GM12878 (cell line): ENCODE data around the gene COX4I2. TPM values are rescaled to one million over a fixed set of nuclear protein-coding genes. Genes with fewer than 3 reads are reported as not detected.

Source experiments
- ATAC-seq: fragments of 200-7000 bp; cut with Tn5 transposase; 3 replicates; pipeline ENCODE4 v1.9.1; 2020; ENCODE audit warnings: mild to moderate bottlenecking, moderate library complexity
- BruUV-seq: library from RNA; stranded (reverse); fragments of 400-500 nt; replicated peaks from 2 replicates; lab custom pipeline; 2021; lab: Mats Ljungman, UMichigan
- CTCF ChIA-PET: fragments of 300-600 bp; sonication (Branson Sonifier 250); formaldehyde crosslinking; extraction: SDS; loops from one replicate; lab custom pipeline; 2021; ENCODE audit warnings: inconsistent platforms; lab: Yijun Ruan, JAX
- POLR2A ChIA-PET: fragments of 350-600 bp; formaldehyde crosslinking; extraction: SDS; loops from one replicate; lab custom pipeline; 2021; ENCODE audit warnings: inconsistent platforms; lab: Charles Lee
- RAD21 ChIA-PET: fragments of 300-600 bp; sonication (Branson Sonifier 250); formaldehyde crosslinking; loops from one replicate; lab custom pipeline; 2023; ENCODE audit warnings: antibody characterized with exemption; ENCODE audit not compliant: unreplicated experiment; lab: Charles Lee
- SMC1A ChIA-PET: fragments of 300-600 bp; sonication (Branson Sonifier 250); formaldehyde crosslinking; loops from one replicate; lab custom pipeline; 2023; ENCODE audit not compliant: unreplicated experiment, uncharacterized antibody; lab: Charles Lee
- DNase-seq: peaks from one replicate; pipeline ENCODE4 v3.0.0-alpha.2; 2011; ENCODE audit warnings: low read depth, low spot score
- FAIRE-seq: peaks from 3 replicates; lab custom pipeline; 2011; peaks lifted over from hg19 to GRCh38; lab: Jason Lieb, UNC
- H2AFZ ChIP-seq: 2 replicates; pipeline ENCODE4 v1.6.0; 2011; ENCODE audit warnings: low read depth, low read length, control low read depth; ENCODE audit not compliant: control insufficient read depth
- H3K27ac ChIP-seq: 2 replicates; pipeline ENCODE4 v1.5.1; 2011; ENCODE audit warnings: control low read depth; ENCODE audit not compliant: control insufficient read depth, insufficient read depth
- H3K27me3 ChIP-seq, 2 experiments: replicated peaks in 1 of 2; 2 replicates each; pipeline versions ENCODE4 v1.6.0 to v1.6.1; 2011; ENCODE audit warnings: low read length in 1 of 2; ENCODE audit not compliant: control insufficient read depth in 2 of 2, insufficient read depth in 2 of 2
- H3K36me3 ChIP-seq, 2 experiments: 2 replicates each; pipeline ENCODE4 v1.5.1; 2011; ENCODE audit warnings: low read length in 1 of 2; ENCODE audit not compliant: control insufficient read depth in 2 of 2, insufficient read depth in 2 of 2
- H3K4me1 ChIP-seq: 2 replicates; pipeline ENCODE4 v1.6.1; 2011; ENCODE audit warnings: mild to moderate bottlenecking, low read length, moderate library complexity, mixed read lengths; ENCODE audit not compliant: control insufficient read depth, insufficient read depth
- H3K4me2 ChIP-seq: 2 replicates; pipeline ENCODE4 v1.6.0; 2011; ENCODE audit warnings: control low read depth; ENCODE audit not compliant: control insufficient read depth, insufficient read depth
- H3K4me3 ChIP-seq: fragments of 200-600 bp; sonication (generic); 2 replicates; pipeline ENCODE4 v1.5.1; 2016
- H3K79me2 ChIP-seq: 2 replicates; pipeline ENCODE4 v1.6.0; 2011; ENCODE audit warnings: low read length; ENCODE audit not compliant: control insufficient read depth, insufficient read depth
- H3K9ac ChIP-seq: 2 replicates; pipeline ENCODE4 v1.8.0; 2011; ENCODE audit warnings: low read length, control low read depth, mixed read lengths; ENCODE audit not compliant: control insufficient read depth, insufficient read depth
- H3K9me3 ChIP-seq: replicated peaks from 3 replicates; pipeline ENCODE4 v1.5.1; 2011; ENCODE audit warnings: mild to moderate bottlenecking, low read length; ENCODE audit not compliant: control insufficient read depth, insufficient read depth
- H4K20me1 ChIP-seq: 2 replicates; pipeline ENCODE4 v1.6.0; 2011; ENCODE audit not compliant: control insufficient read depth, insufficient read depth
- NR2F1 ChIP-seq: fragments of 450-650 bp; conservative IDR thresholded peaks from 2 replicates; pipeline ENCODE4 v1.6.1; 2017; ENCODE audit warnings: mild to moderate bottlenecking
- ZNF217 ChIP-seq: fragments of 450-650 bp; IDR thresholded peaks from 2 replicates; pipeline ENCODE4 v1.6.1; 2017; ENCODE audit warnings: antibody characterized with exemption, mild to moderate bottlenecking
- ZNF687 ChIP-seq: fragments of 450-650 bp; IDR thresholded peaks from 2 replicates; pipeline ENCODE4 v1.6.1; 2017; ENCODE audit warnings: mild to moderate bottlenecking, moderate library complexity
- WGBS: methylation state at CpG from one replicate; pipeline ENCODE4 v1.1.6; 2016; ENCODE audit warnings: low lambda C conversion rate; ENCODE audit not compliant: insufficient replicate concordance, insufficient coverage; ENCODE audit errors: missing lambda C conversion rate; 5-methylcytosine and 5-hydroxymethylcytosine counted together
- in situ Hi-C: fragments of 300-500 bp; cut with MboI; formaldehyde crosslinking; loops from 9 replicates; pipeline ENCODE4 v1.14.3; 2018; ENCODE audit warnings: mixed read lengths
- intact Hi-C: fragments of 100-400 bp; cut with micrococcal nuclease; formaldehyde crosslinking; loops from one replicate; pipeline ENCODE4 v1.14.2; 2022; ENCODE audit not compliant: unreplicated experiment
- polyA plus RNA-seq, 11 experiments: library from polyadenylated mRNA; depleted of rRNA in 4 of 11; unstranded in 6 of 11; stranded (reverse) in 5 of 11; fragments of >200 nt; fragmentation: Nextera tagmentation in 4 of 11; fragmentation: Illumina TruSeq in 1 of 11; extraction: Ambion mirVana in 4 of 11; extraction: Trizol in 1 of 11; gene quantifications; 1 replicate in 1 of 11; 2 replicates in 10 of 11; pipeline versions ENCODE4 v1.2.1 to v1.2.3, GENCODE V29; 2011 to 2016; ENCODE audit warnings: inconsistent platforms in 2 of 11, missing spikeins in 2 of 11, low read depth in 1 of 11
- total RNA-seq, 4 experiments: library from RNA; depleted of rRNA in 3 of 4; stranded (reverse); fragments of >200 nt in 3 of 4; fragmentation: Illumina TruSeq in 1 of 4; extraction: Trizol in 1 of 4; gene quantifications; 2 replicates each; pipeline versions ENCODE4 v1.2.1 to v1.2.3, GENCODE V29; 2013 to 2021

COX4I2 gene
- total and polyA plus RNA-seq, 10 of the 15 experiments (the other 5 are each of a cell fraction or from before 2014, with no cell fraction given) = not detected

DNA sequence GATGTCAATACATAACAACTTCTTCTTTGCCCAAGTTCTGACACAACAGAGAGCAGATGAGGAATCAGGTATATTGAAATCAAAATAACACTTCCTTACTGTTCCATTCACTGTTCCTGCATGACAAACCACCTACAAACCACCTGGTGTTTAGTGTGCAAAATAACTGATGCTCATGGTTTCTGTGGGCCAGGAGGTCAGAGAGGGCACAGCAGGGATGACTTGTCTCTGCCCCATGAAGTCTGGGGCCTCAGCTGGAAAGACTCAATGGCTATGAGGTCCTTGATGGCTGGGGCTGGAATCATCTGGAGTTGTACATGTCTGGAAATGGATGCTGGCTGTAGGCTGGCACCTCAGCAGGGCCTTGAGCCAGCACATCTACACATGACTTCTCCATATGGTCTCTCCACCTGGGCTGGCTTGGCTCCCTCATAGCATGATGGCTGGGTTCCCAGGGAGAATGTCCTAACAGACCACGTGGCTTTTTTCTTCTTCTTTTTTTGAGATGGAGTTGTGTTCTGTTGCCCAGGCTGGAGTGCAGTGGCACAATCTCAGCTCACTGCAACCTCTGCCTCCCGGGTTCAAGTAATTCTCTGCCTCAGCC is 7.4 kb upstream of the COX4I2 start:
- H3K9me3 ChIP-seq = no peaks in the 10 kb centered on the region
- peak; percentile 64 for ATAC-seq
- intact Hi-C loops = no loop called here
- no peak overlapping the region for H3K4me2 ChIP-seq
- no peaks in the 10 kb centered on the region for H3K36me3 ChIP-seq
- ChIA-PET CTCF (interaction anchor here (0.6 to 2.5 kb wide), 2 partner anchors 93 to 216 kb away, joined by 5 to 11 read pairs; no protein-coding TSS in a partner anchor), POLR2A (interaction anchor here (0.7 to 0.9 kb wide), 2 partner anchors 150 to 773 kb away, joined by 4 to 5 read pairs; no protein-coding TSS in a partner anchor)
- no peak overlapping the region for H3K27ac ChIP-seq
- no peak overlapping the region for H3K9ac ChIP-seq
- no TSS peak for BruUV-seq
- H3K4me1 ChIP-seq = no peaks in the 10 kb centered on the region
- no peak for TF ChIP-seq ZNF217
- TF ChIP-seq NR2F1 = peak; percentile 89
- TF ChIP-seq, all 136 proteins: peak for 1
- Histone ChIP-seq H2AFZ (no peak overlapping the region), H3K4me3 (no peak overlapping the region), H3K79me2 (no peaks in the 10 kb centered on the region), H3K27me3 (no peaks in the 10 kb centered on the region), H4K20me1 (no peaks in the 10 kb centered on the region)
- DNase-seq (no peak), FAIRE-seq (no peak)
- SMC1A ChIA-PET = interaction anchor here (0.7 kb wide), 1 partner anchor 10 kb away, joined by 3 read pairs; no protein-coding TSS in a partner anchor
- RAD21 ChIA-PET = interaction anchor here (1.0 kb wide), 1 partner anchor 61 kb away, joined by 3 read pairs; no protein-coding TSS in a partner anchor
- WGBS = 56% methylated on average over 2 of the region's 2 CpGs
- in situ Hi-C loops = no loop called here

- TF ChIP-seq ZNF687 = no peak
- TF ChIP-seq, all 136 proteins: peak for 0
- intact Hi-C loops (no loop called here), in situ Hi-C loops (no loop called here)
- no peaks in the 10 kb centered on the region for H3K4me1 ChIP-seq
- DNase-seq (no peak), ATAC-seq (no peak), FAIRE-seq (no peak)
- H3K27me3 ChIP-seq = no peaks in the 10 kb centered on the region
- no peaks in the 10 kb centered on the region for H3K79me2 ChIP-seq
- H3K4me2 ChIP-seq = no peak overlapping the region
- BruUV-seq = no TSS peak
- SMC1A ChIA-PET = interaction anchor here (0.8 to 5.8 kb wide), 4 partner anchors 28 to 182 kb away, joined by 3 to 34 read pairs (median 18); partner anchors contain the start of gene BCL2L1
- WGBS = 79% methylated on average over 40 of the region's 40 CpGs
- H3K9ac ChIP-seq = no peak overlapping the region
- no peak overlapping the region for H3K27ac ChIP-seq
- RAD21 ChIA-PET = interaction anchor here (0.8 to 4.3 kb wide), 3 partner anchors 20 to 91 kb away, joined by 4 to 46 read pairs (median 4); no protein-coding TSS in a partner anchor
- no peaks in the 10 kb centered on the region for H3K36me3 ChIP-seq
- CTCF ChIA-PET = interaction anchor here (0.6 to 4.7 kb wide), 9 partner anchors 14 to 117 kb away, joined by 3 to 85 read pairs (median 9); partner anchors contain the start of gene BCL2L1
- H4K20me1 ChIP-seq = no peaks in the 10 kb centered on the region
- POLR2A ChIA-PET = interaction anchor here (1.0 to 1.4 kb wide), 2 partner anchors 8 to 91 kb away, joined by 4 to 13 read pairs; no protein-coding TSS in a partner anchor
- no peak overlapping the region for H2AFZ ChIP-seq
- H3K9me3 ChIP-seq = no peaks in the 10 kb centered on the region
- no peak overlapping the region for H3K4me3 ChIP-seq
Measured at GRCh38 chr20:31632548-31633338, 5.0 kb upstream of the COX4I2 start.
